Epithelial cell of prostate (primary cell): ENCODE measurements around the gene MEMO1.
A peak's percentile ranks its signal among the peaks of the same experiment; 100 is the strongest.
"Not testable (repeated sequence)": the region's sequence is repeated elsewhere in the genome, so short reads cannot be mapped to it uniquely, and the experiment has no call there.

Source experiments
- DNase-seq: peaks from one replicate; pipeline ENCODE4 v3.0.0-alpha.2; 2011; ENCODE audit warnings: low read depth, low spot score
- H3K27ac ChIP-seq: fragments of 450-650 bp; 2 replicates; pipeline ENCODE4 v1.5.1; 2017; ENCODE audit warnings: mild to moderate bottlenecking

MEMO1 gene

DNA sequence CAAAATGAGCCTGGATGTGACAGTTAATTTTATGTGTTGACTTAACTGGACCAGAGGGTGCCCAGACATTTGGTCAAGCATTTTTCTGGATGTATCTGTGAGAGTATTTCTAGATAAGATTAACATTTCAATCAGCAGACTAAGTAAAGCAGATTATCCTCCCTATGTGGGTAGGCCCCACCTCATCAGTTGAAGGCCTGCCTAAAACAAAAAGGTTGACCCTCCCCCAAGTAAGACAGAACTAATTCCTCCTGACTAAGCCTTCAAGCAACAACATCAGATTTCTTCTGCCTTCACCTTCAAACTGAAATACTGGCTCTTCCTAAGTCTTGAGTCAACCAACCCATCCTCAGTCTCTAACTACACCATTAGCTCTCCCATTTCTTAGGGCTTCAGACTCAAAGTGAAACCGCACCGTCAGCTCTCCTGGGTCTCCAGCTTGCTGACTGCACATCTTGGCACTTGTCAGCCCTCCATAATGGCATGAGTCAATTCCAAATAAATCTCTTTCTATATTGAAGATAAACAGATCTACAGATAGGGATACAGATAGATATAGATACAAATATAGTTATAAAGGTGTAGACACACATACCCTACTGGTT, 47.9 kb downstream of the MEMO1 start:
- H3K27ac ChIP-seq = no peak overlapping the region

DNA sequence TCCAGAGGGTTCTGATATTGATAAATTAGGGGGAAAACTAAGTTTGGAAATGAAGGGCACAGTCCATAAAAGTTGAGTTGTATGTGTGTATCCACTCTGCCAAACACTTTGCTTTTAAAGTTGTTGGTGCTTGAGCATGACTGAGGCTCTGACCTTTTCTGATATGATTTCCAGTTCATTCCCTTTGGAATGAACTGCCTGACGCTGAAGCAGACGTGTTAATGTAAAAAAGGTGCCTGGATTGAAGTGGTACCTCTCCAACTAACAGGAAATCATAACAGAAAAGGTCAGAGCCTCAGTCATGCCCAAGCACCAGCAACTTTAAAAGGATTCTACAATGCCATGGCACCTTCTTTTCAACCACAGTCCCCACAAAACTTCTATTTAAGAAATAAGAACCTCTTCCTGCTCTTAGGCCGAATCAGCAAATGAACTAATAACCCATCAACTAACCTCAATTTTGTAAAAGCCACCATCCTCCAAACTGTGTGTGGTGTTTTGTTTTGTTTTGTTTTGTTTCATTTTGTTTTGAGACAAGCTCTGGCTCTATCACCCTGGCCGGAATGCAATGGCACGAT, 52.6 kb downstream of the MEMO1 start:
- DNase-seq = no peak
- peak overlapping the region; percentile 46 for H3K27ac ChIP-seq

More for the DNA sequence above, 47.9 kb downstream of the MEMO1 start:
- no peak for DNase-seq

DNA sequence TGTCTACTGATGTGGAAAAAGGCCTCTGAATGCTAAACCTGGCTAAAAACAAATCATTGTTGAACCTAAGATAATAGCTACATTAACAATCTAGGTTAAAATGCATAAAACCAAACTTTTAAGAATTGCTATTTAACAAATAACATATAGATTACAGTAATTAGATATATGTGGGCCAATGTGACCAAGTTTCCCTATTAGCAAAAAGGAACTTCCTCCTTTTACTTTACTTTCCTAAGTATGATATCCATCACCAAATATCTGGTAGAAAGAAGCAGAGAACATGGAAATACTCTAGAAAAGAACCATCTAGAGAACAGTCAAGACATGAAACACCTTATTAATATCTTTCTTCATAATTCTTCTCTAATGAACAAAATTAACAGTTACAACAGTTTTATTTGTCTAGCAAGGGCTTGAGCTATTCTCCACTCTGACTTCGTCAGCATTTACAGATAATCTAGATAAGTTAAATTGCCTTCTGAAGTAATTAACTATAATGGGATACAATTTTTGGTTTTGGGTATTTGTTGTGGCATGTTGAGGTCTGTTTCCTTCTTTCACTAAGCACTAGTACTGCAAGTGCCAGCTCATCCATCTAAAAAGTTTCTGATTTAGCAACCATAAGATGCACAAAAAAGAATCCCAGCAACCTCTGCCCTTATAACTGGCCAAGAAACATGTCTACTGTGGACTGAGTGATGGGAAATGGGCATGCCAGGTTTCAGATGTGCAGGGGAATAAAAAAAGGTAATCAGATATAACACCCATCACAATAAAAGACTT, 53.3 kb downstream of the MEMO1 start:
- no peak for DNase-seq
- H3K27ac ChIP-seq = peak overlapping the region; percentile 46

DNA sequence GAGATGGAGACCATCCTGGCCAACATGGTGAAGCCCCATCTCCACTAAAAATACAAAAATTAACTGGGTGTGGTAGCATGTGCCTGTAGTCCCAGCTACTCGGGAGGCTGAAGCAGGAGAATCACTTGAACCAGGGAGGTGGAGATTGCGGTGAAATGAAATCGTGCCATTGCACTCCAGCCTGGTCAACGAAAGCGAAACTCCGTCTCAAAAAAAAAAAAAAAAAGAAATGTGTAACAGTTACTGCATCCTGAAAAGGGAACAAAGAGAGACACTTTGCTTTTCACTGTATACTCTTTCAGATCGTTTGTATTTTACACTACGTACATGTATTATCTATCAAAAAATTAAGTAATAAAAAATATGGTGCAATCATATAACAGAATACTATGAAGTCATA, 53.9 kb downstream of the MEMO1 start:
- not testable (repeated sequence) for DNase-seq
- peak overlapping the region; percentile 46 for H3K27ac ChIP-seq

DNA sequence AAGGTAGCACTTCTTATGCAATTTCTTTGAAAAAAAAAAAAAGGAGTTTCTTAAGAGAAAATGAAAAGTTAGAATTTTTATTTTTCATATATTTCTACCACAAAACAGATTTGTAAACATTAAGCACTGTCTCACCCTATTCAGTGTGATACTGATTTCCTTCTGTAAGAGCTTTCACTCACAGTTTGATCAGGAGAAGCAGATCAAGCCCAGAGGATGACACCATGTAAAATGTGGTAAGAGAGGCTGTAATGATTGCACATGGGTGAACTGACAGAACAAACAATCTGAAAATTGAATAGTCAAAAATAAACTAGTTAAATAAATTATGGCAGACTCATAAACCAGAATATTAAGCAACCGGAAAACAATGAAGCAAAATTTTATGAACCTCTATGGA, 54.5 kb downstream of the MEMO1 start:
- H3K27ac ChIP-seq = no peak overlapping the region
- DNase-seq = no peak

DNA sequence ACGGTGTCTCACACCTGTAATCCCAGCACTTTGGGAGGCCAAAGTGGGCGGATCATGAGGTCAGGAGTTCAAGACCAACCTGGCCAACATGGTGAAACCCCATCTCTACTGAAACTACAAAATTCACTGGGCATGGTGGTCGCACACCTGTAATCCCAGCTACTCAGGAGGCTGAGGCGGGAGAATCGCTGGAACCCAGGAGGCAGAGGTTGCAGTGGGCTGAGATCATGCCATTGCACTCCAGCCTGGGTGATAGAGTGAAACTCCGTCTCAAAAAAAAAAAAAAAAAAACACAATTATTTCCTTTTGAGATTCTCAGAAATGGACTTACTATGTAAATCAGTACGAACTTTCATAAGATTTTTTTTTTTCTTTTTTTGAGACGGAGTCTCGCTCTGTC, 57.7 kb downstream of the MEMO1 start:
- DNase-seq, H3K27ac ChIP-seq: not testable (repeated sequence)

DNA sequence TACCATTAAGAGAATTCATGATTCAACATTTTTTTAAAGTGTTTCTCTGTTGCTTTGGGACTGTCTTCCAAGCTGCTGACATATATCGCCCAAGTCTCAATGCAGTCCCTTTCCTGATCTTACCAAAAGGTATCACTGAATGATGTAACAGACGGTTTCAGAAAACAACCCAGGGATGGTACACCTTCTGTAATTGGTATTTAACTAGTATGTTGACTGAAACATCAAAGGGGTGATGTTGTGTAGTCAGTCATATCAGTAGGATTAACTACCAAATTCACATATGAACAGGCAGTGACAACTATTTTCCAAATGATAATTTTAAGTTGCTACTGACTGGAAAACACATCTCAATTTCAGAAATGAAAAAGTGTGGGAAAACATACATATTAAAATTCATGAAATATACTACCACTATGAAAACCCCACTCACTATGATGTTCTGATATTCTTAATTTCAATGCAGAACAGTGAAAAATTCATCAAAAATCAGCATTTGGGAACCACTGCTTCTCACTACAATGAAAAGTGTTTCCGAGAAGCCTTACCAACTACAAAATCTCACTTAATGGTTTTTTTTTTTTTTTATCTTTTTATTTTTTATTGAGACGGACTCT, 59.8 kb downstream of the MEMO1 start:
- no peak for DNase-seq

DNA sequence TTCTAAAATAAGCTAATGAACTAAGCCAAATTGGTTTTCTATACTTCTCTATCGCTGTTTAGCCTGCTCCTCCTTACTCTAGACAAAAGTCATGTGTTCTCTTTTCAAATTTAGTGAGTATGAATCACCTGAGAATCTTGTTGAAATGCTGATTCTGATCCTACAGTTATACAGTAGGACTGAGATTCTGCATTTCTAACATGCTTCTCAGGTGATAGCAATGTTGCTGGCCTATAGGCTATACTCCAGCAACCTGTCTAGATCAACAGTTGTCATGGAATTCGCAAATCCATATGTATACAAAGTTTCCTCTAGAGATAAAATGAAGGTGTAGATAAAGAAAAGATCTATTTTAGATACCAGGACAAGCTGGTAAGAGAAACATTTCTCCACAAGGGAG, 62.9 kb downstream of the MEMO1 start:
- no peak overlapping the region for H3K27ac ChIP-seq
- no peak for DNase-seq

More for the DNA sequence above, 59.8 kb downstream of the MEMO1 start:
- H3K27ac ChIP-seq = no peak overlapping the region

DNA sequence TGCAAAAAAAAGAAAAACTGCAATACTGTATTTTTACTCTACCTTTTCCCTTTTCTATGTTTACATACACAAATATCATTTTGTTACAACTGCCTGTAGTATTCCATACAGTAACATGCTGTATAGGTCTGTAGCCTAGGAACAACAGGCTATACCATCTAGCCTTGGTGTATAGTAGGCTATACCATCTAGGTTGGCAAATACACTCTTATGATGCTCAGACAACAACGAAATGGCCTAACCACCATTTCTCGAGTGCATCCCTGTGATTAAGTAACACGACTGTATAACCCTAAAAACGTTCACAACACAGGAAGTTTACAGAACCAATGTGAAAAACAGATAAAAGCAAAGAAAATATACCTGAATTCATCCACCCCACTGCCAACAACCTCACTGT, 64.0 kb downstream of the MEMO1 start:
- H3K27ac ChIP-seq = no peak overlapping the region

DNA sequence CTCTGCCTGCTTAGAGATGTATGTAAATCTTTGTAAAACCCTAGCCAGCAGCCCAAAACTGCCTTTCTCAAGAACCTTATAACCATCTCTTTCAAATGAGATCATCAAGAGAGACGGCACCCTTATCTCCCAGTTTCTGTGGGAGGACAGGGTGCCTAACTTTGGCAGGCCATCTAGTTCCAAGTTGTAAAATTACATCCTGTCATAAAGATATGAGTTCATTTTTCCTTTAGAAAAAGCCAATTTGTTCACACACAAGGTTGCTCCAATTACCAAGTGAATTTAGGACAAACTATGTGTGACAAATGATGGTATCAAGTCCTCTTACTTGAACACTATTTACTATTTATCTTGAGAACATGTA, 65.3 kb downstream of the MEMO1 start:
- no peak overlapping the region for H3K27ac ChIP-seq
- no peak for DNase-seq

More for the DNA sequence above, 64.0 kb downstream of the MEMO1 start:
- no peak for DNase-seq

DNA sequence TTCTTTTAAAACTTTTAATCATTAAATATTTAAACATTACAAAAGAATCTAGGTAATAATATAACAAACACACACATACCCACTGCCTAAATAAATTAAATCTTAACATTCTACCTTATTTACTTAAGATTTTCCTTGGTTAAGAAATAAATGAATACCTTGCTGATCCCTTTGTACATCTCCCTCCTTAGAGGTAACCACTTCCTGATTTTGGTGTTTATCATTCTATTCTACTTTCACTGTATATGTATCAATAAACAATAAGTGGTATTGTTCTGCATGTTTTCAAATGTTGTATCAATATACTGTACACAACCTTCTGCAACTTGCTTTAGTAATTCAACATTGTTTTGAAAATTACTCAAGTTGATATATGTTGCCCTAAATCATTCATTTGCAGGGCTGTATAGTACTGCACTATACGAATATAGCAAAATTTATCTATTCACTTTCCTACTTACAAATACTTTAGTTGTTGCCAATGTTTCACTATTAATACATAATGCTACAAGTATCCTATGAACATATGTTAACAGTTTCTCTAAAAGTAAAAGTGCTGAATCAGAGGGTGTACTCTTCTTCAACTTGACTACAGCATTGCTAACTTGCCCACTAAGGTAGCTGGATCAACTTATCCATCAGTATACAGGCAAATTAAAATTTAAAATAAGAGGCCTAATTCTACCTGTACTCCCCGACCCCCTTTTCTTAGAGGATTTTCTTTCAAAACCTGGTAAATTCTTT, 65.8 kb downstream of the MEMO1 start:
- no peak overlapping the region for H3K27ac ChIP-seq
- no peak for DNase-seq

DNA sequence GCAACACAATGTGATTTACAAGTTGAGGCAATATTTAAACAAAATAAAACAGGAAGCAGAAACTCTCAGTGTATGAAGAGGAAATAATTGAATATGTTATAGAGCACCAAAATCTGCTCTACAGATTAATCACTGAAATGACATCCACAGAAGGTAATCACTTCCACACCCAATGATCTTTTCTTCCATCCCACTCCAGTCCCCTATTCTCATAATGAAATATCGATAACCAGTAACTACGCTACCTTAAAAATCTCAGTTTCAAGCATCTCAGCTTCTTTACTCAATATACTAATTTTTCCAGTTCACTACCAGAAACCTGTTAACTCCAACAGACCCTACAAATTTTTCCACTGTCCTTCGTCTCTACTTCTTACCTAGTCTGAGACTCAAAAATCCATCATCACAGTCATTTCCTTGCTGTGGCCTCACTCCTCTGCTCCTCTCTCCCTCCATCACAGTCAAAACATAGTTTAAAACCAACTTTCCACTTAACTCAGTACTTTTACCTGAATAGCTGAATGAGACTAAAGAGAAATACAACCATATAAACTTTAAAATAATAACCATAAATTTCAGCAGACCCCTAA, 67.1 kb downstream of the MEMO1 start:
- DNase-seq = no peak
- H3K27ac ChIP-seq = no peak overlapping the region

DNA sequence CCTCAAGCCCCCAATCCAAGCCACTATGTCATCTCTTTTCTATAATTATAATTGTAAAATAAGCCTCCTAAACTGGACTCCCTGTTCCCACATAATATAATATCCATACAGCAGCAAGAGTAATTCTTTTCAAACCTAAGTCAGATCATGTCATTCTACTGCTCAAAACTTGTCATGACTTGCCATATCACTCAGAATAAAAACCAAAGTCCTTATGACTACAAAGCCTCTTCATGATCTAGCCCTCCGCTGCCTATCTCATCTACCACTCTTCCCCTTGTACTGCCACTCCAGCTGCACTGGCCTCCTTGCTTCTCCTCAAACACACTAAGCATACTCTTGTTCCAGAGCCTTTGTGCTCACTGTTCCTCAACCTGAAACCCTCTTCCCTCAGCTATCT, 69.9 kb downstream of the MEMO1 start:
- peak overlapping the region; percentile 25 for H3K27ac ChIP-seq
- no peak for DNase-seq

DNA sequence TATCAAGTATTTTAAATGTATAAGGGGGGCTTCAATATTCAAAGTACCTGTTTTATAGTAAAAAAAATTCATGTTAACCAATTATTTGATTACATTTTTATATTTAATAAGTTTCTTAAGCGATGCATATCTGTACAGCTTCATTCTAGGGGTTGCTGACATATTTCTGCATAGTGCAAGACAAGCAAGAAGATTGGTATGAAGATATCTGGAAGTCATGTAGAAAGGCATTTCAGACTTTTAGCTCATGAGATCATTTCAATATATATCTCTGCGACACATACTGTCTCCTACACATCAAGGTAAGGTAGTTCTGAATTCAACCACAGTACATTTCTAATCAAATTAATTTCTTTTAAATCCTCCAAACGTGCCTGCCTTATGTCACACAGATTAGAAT, 73.1 kb downstream of the MEMO1 start:
- DNase-seq = no peak
- H3K27ac ChIP-seq = no peak overlapping the region

DNA sequence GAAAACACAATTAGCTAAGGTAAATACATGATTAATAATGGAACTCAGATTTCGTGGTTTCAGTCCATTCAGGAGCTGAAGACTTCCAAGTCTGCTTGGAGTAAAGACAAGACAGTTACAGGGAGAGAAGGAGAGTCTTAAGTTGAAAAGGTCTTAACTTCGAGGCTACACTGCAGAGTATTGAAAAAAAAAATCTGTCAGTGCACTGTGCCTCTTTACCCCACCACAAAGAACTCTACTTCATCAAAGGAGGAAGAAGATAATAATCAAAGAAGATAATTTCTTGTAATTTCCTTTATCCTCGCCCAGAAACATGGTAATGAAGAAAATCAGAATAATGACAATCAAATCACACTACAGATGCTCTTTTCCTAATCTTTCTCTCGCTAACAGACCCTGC, 75.4 kb downstream of the MEMO1 start:
- DNase-seq = no peak
- no peak overlapping the region for H3K27ac ChIP-seq

DNA sequence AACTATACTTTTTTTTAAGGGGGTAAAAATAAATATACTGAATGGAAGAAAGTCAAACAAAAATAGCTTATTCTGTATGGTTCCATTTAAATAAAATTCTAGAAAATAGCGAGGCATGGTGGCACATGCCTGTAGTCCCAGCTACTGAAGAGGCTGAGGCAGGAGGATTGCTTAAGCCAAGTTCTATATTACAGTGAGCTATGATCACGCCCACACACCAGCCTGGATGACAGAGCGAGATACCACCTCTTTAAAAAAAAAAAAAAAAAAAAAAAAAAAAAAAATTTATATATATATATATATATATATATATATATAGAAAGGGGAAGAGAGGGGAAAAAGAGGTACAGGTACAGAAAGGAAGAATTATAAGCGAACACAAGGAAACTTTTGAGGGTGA, 77.7 kb downstream of the MEMO1 start:
- H3K27ac ChIP-seq = no peak overlapping the region
- DNase-seq = no peak

DNA sequence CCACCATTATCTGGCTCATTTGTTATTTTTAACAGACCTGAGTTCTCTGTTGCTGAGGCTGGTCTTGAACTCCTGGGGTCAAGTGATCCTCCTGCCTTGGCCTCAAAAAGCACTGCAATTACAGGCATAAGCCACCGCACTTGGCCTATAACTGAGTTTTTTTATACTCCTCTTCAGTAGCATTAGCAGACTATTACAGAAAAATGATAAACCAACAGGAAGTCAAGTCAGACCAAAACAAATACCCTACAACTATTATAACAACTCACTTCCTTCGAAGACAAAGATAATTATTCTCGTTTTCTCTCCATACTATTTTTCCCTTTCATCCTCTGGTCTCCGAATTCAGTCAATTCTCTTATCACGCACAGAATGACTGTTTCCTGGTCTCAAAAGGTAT, 78.2 kb downstream of the MEMO1 start:
- DNase-seq = no peak
- H3K27ac ChIP-seq = no peak overlapping the region

DNA sequence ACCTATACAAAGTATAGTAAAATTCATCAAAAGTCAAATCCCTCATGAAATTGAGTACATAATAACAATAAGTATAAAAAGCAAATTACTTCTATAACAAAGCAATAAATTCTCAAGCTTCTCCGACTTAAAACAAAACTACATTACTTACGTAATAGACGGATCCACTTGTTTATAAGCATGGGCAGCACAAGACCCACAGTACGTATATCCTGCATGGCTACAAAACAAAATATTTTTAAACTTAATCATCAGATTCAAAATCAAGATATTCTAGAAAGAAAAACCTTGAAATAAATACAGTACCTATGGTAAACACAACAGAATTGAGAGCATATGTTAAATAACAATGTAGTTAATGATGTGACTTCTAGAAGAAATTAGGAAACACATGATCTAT, 78.9 kb downstream of the MEMO1 start:
- no peak for DNase-seq
- no peak overlapping the region for H3K27ac ChIP-seq

DNA sequence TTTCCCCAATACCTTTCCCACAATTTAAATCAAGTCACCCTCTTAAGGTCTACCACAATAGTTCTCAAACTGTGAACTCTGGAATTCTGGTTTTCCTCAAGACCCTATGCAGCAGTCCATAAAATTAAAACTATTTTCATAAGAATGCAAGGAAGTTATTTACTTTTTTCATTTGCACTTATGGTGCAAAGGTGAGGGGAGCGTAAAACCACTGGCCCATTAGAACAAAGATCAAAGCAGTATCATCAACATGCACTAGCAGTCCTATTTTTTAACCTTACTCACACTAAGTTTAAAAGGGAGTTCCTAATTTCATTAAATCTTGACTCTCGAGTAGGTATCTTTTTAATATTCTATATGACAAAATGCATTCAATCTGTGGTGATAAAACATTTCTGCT, 85.3 kb downstream of the MEMO1 start:
- no peak overlapping the region for H3K27ac ChIP-seq
- no peak for DNase-seq

DNA sequence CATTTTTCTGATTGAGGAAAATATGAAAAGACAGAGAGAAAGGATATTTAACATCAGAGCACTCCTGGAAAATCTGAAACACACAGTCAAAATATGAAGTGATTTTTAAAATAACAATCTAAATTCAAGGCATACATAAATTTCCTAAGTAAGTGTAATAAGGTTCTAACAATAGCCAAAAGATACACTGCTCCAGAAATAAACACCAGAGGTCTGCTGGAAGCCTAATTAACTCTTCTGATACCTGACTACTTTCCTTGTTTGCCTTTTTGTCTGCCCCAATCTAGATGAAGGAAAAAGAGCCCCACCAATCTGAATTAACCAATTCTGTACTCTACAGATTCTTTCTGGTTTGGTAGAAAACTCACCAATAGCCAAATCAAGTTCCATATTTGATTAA, 87.1 kb downstream of the MEMO1 start:
- no peak for DNase-seq
- no peak overlapping the region for H3K27ac ChIP-seq
